Cerebellar nuclear complex (tissue), 1 donor: ENCODE results near the gene PLXNA4.

Experiments
- DNase-seq, 2 experiments: peaks; one replicate each; lab custom pipeline; 2025; lab: John Stamatoyannopoulos, UW

The PLXNA4 gene

GRCh38 chr7:132417103-132417906 is 159.0 kb downstream of the PLXNA4 start:
- no peak for DNase-seq

- DNase-seq: no peak
Observed at GRCh38 chr7:132416395-132416794, 159.9 kb downstream of the PLXNA4 start.

GRCh38 chr7:132415259-132415658 is 161.0 kb downstream of the PLXNA4 start:
- no peak for DNase-seq

GRCh38 chr7:132414857-132415256 is 161.4 kb downstream of the PLXNA4 start:
- DNase-seq: no peak

- DNase-seq: no peak
Observed at GRCh38 chr7:132412435-132412834, 163.8 kb downstream of the PLXNA4 start.

- no peak for DNase-seq
Observed at GRCh38 chr7:132410861-132411541, 165.3 kb downstream of the PLXNA4 start.

- no peak for DNase-seq
Observed at GRCh38 chr7:132410385-132410784, 165.9 kb downstream of the PLXNA4 start.

- DNase-seq: no peak
Observed at GRCh38 chr7:132407764-132408163, 168.5 kb downstream of the PLXNA4 start.

GRCh38 chr7:132406039-132406438 is 170.2 kb downstream of the PLXNA4 start:
- DNase-seq: no peak

- no peak for DNase-seq
Observed at GRCh38 chr7:132404261-132404660, 172.0 kb downstream of the PLXNA4 start.

- no peak for DNase-seq
Observed at GRCh38 chr7:132403465-132404110, 172.7 kb downstream of the PLXNA4 start.

GRCh38 chr7:132402751-132403245 is 173.5 kb downstream of the PLXNA4 start:
- no peak for DNase-seq

- no peak for DNase-seq
Observed at GRCh38 chr7:132402096-132402495, 174.2 kb downstream of the PLXNA4 start.

GRCh38 chr7:132400561-132401142 is 175.6 kb downstream of the PLXNA4 start:
- no peak for DNase-seq

GRCh38 chr7:132399367-132399766 is 176.9 kb downstream of the PLXNA4 start:
- DNase-seq: no peak

GRCh38 chr7:132398253-132398925 is 177.9 kb downstream of the PLXNA4 start:
- DNase-seq: no peak

GRCh38 chr7:132397070-132397469 is 179.2 kb downstream of the PLXNA4 start:
- no peak for DNase-seq

- no peak for DNase-seq
Observed at GRCh38 chr7:132395361-132395760, 180.9 kb downstream of the PLXNA4 start.

GRCh38 chr7:132394283-132395198 is 181.7 kb downstream of the PLXNA4 start:
- DNase-seq: no peak

GRCh38 chr7:132393789-132394261 is 182.4 kb downstream of the PLXNA4 start:
- no peak for DNase-seq

GRCh38 chr7:132392713-132393112 is 183.6 kb downstream of the PLXNA4 start:
- no peak for DNase-seq
